RWPE1 (cell line): ENCODE results near the gene KRTAP27-1.

ENCODE experiments used
- CTCF ChIA-PET: fragments of 350-600 bp; sonication (Branson Sonifier 250); formaldehyde crosslinking; extraction: SDS; loops from one replicate; lab custom pipeline; 2021; lab: Yijun Ruan, JAX
- POLR2A ChIA-PET: fragments of 400-600 bp; formaldehyde crosslinking; extraction: SDS; loops from one replicate; lab custom pipeline; 2020; ENCODE audit warnings: antibody characterized with exemption; ENCODE audit not compliant: low non-redundant PET; lab: Yijun Ruan, JAX
- DNase-seq: peaks from one replicate; pipeline ENCODE4 v3.0.0; 2012; ENCODE audit warnings: low spot score
- H3K27ac ChIP-seq: fragments of 450-650 bp; 2 replicates; pipeline ENCODE4 v1.5.1; 2017
- CTCF ChIP-seq: fragments of 450-650 bp; conservative IDR thresholded peaks from 2 replicates; pipeline ENCODE4 v1.5.1; 2017; ENCODE audit warnings: low read depth, mild to moderate bottlenecking

KRTAP27-1 gene

DNA sequence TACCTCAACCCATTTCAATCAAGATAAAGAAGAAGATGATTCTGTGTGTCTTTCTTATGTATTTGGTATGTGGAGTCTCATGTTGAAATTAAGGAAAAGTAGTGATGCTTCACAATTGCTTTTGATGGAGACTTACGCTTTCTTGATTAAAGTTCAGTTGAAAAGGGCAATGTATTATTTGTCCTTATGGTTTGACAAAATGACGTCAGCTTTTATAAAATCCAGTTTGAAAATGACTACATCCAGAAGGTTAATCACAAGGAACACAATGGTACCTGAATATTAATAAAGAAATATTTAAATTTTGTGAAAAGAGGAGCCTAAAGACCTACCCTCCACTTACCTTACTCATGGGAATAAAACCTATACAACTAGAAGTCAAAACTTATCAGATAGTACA lies 21.8 kb downstream of the KRTAP27-1 start:
- ChIA-PET CTCF (no interaction called here), POLR2A (no interaction called here)
- H3K27ac ChIP-seq = no peak overlapping the region
- DNase-seq = no peak
- no peak for TF ChIP-seq CTCF

- CTCF ChIA-PET = no interaction called here
- TF ChIP-seq CTCF = no peak
- no peak overlapping the region for H3K27ac ChIP-seq
- POLR2A ChIA-PET = no interaction called here
- no peak for DNase-seq
These were observed 30.6 kb downstream of the KRTAP27-1 start for GRCh38 chr21:30306884-30307283.

GRCh38 chr21:30305136-30305535 lies 32.4 kb downstream of the KRTAP27-1 start:
- TF ChIP-seq CTCF = no peak
- no peak overlapping the region for H3K27ac ChIP-seq
- POLR2A ChIA-PET = no interaction called here
- CTCF ChIA-PET = no interaction called here
- DNase-seq = no peak

- POLR2A ChIA-PET = no interaction called here
- DNase-seq = no peak
- TF ChIP-seq CTCF = no peak
- CTCF ChIA-PET = interaction anchor here (0.6 kb wide), 1 partner anchor 99 kb away, joined by 6 read pairs; no protein-coding TSS in a partner anchor
- no peak within 1 kb of the TSS for H3K27ac ChIP-seq
These were observed 48.3 kb downstream of the KRTAP27-1 start, which contains the start of gene KRTAP25-1 for GRCh38 chr21:30289215-30289614. TSS of gene KRTAP25-1 (minus strand) at chr21:30289514. CDS start at chr21:30289490, 24 bp downstream.
